GM23248 (cell line): ENCODE measurements around the gene RNASE7.

ENCODE experiments used
- EZH2 ChIP-seq: fragments of 200-600 bp; sonication (generic); IDR thresholded peaks from 2 replicates; pipeline ENCODE4 v1.6.1; 2018; ENCODE audit warnings: antibody characterized with exemption, mild to moderate bottlenecking; ENCODE audit not compliant: insufficient read depth, poor library complexity, severe bottlenecking
- EZH2phosphoT487 ChIP-seq: fragments of 200-600 bp; sonication (generic); IDR thresholded peaks from 2 replicates; pipeline ENCODE4 v1.6.1; 2018; ENCODE audit warnings: antibody characterized with exemption, moderate library complexity, mild to moderate bottlenecking, low read depth; ENCODE audit not compliant: insufficient read depth

GRCh38 chr14:21077672-21078071 lies 35.5 kb downstream of the RNASE7 start:
- TF ChIP-seq EZH2phosphoT487 (no peak), EZH2 (no peak)
